Activated T-cell treated with anti-CD3 and anti-CD28 coated beads, Interleukin-2, amount 50 U/mL, for 48 hours (primary cell): ENCODE measurements around the gene ITGA4.

Experiments used
- DNase-seq, 2 experiments: peaks; one replicate each; pipeline ENCODE4 v3.0.0-alpha.2; 2020

The ITGA4 gene

DNA sequence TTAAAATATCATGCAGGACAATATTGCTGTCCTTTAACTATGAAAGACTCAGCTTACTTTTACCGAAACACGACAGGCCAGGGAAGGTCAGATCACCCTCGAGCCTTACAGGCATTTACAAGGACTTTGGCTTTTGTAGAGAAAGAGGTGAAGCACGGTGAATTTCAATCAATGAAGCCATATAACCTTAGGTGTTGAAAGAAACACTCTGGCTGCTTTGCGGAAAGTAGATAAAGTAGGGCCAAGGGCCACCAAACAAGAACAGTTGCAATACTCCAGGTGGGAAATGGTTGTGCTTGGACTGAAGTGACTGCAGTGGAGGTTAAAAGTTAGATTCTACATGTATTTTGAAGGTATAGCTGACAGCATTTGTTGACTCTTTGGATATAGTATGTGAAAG, 119.2 kb downstream of the ITGA4 start:
- no peak for DNase-seq

- no peak for DNase-seq
Measured at GRCh38 chr2:181578829-181579228, 121.6 kb downstream of the ITGA4 start.

GRCh38 chr2:181581534-181581933, 124.3 kb downstream of the ITGA4 start:
- no peak for DNase-seq

GRCh38 chr2:181585732-181586131, 128.5 kb downstream of the ITGA4 start:
- no peak for DNase-seq
